T1000 (cell line): ENCODE data around the gene ABCF3.
A peak's percentile ranks its signal among the peaks of the same experiment; 100 is the strongest.

Experiments
- DNase-seq: peaks from one replicate; lab custom pipeline; 2025; ENCODE audit warnings: mixed read lengths; lab: John Stamatoyannopoulos, UW

Gene ABCF3

GRCh38 chr3:184233127-184233843, 47.3 kb downstream of the ABCF3 start:
- DNase-seq, result no peak

GRCh38 chr3:184234224-184234623, 48.2 kb downstream of the ABCF3 start:
- peak; percentile 62 for DNase-seq

- no peak for DNase-seq
Measured at GRCh38 chr3:184234671-184235380, 48.8 kb downstream of the ABCF3 start.

GRCh38 chr3:184235381-184236032, 49.5 kb downstream of the ABCF3 start:
- DNase-seq, result no peak

- DNase-seq, result no peak
Measured at GRCh38 chr3:184236033-184236410, 50.0 kb downstream of the ABCF3 start.

GRCh38 chr3:184236636-184237035, 50.6 kb downstream of the ABCF3 start:
- no peak for DNase-seq

GRCh38 chr3:184237211-184237610, 51.2 kb downstream of the ABCF3 start:
- no peak for DNase-seq

- no peak for DNase-seq
Measured at GRCh38 chr3:184237807-184238206, 51.8 kb downstream of the ABCF3 start.

- DNase-seq, result no peak
Measured at GRCh38 chr3:184238246-184238818, 52.3 kb downstream of the ABCF3 start.

- no peak for DNase-seq
Measured at GRCh38 chr3:184239221-184239620, 53.2 kb downstream of the ABCF3 start.

GRCh38 chr3:184239708-184240107, 53.7 kb downstream of the ABCF3 start:
- no peak for DNase-seq

GRCh38 chr3:184240384-184241140, 54.6 kb downstream of the ABCF3 start:
- DNase-seq, result no peak

- DNase-seq, result no peak
Measured at GRCh38 chr3:184241141-184241446, 55.1 kb downstream of the ABCF3 start.

GRCh38 chr3:184241447-184242296, 55.7 kb downstream of the ABCF3 start:
- DNase-seq, result no peak

- no peak for DNase-seq
Measured at GRCh38 chr3:184242297-184242685, 56.3 kb downstream of the ABCF3 start.
